ENCODE measurements around the gene ATP6V0C.

Gene ATP6V0C

DNA sequence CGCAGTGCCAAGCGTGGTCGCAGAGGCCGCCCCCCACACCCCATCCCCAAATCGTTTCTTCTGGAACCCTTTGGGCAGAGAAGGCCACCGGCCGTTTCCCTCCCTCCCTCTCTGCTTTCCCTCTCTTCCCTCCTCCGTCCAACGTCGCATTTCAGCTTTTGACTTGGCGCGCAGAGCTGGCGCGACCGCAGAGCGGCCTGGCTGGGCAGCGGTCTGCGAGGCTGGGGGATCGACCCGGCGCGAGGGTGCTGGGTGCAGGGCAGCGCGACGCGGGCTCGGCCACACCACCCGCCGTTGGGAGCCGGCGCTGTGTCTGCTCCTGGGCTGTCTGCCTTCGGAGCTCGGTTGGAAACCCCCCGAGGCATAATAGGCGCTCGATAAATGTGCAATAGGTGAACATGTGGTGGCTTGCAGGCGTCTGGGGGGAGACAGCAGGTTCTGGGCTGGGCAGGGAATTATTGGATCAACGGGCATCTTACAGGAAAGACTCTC lies 45.5 kb upstream of the ATP6V0C start:
- ChIA-PET CTCF (interaction anchor here (0.8 kb wide), 1 partner anchor 33 kb away, joined by 7 read pairs; no protein-coding TSS in a partner anchor), POLR2A (ENCODE audit: low non-redundant PET) (interaction anchor here (0.6 kb wide), 1 partner anchor 52 kb away, joined by 3 read pairs; no protein-coding TSS in a partner anchor)
- H3K27ac ChIP-seq, result peak overlapping the region; percentile 91
- TF ChIP-seq CTCF (conservative IDR thresholded peaks at IDR 0.05; ENCODE audit: low read depth), result no peak
- peak; percentile 81 for DNase-seq (ENCODE audit: low spot score)

- DNase-seq (ENCODE audit: low spot score), result no peak
- POLR2A ChIA-PET (ENCODE audit: low non-redundant PET), result interaction anchor here (0.5 to 0.6 kb wide), 2 partner anchors 33 to 52 kb away, joined by 3 to 4 read pairs; no protein-coding TSS in a partner anchor
- CTCF ChIA-PET, result interaction anchor here (0.5 to 0.9 kb wide), 4 partner anchors 21 to 819 kb away, joined by 3 to 7 read pairs (median 3); no protein-coding TSS in a partner anchor
- TF ChIP-seq CTCF (conservative IDR thresholded peaks at IDR 0.05; ENCODE audit: low read depth), result no peak
- H3K27ac ChIP-seq, result peak overlapping the region; percentile 91
These were observed 44.9 kb upstream of the ATP6V0C start for GRCh38 chr16:2468725-2469398.

DNA sequence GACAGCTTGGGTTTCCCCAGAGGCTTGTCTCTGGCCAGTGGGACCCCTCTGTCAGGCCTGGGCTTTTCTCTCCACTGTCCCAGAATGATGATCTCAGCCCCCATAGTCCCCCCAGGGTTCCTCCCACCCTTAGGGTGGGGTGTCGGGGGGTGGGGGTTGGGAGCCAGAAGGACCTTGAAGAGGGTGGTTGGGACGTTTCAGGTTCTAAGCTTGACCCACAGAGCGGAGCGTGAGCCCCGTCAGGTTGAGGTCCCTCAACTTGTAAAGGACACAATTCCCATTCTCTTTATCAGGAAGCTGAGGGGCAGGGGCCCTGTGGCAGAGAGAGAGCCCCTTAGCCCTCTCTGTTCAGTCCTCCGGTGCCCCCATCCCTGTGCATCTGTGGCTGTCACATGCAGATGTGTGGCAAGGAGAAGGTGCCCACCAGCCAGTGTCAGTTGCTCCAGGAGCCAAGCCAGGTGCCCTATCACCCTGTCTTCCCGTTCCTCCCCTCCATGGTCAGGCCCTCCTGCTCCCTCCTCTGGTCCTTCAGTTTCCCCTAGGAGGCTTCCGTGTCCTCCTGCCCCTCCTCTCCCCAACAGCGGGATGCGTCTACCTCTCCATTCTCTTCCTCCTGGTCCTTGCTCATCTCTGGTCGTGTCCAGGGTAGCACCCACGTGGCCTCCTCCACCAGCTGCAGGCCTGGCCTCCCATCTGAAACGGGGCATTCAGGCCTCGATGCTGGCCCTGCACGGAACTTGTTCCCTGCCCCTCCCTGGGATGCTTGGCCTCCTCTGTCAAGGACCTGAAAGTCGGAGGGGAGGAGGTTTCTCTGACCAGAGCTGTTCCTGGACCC lies 44.1 kb upstream of the ATP6V0C start:
- no peak for DNase-seq (ENCODE audit: low spot score)
- TF ChIP-seq CTCF (conservative IDR thresholded peaks at IDR 0.05; ENCODE audit: low read depth), result no peak
- CTCF ChIA-PET, result interaction anchor here (0.6 to 1.0 kb wide), 4 partner anchors 12 to 31 kb away, joined by 3 read pairs; no protein-coding TSS in a partner anchor
- POLR2A ChIA-PET (ENCODE audit: low non-redundant PET), result interaction anchor here (0.5 to 0.6 kb wide), 2 partner anchors 34 to 187 kb away, joined by 3 to 4 read pairs; no protein-coding TSS in a partner anchor
- H3K27ac ChIP-seq, result peak overlapping the region; percentile 91

GRCh38 chr16:2470234-2470601 lies 43.5 kb upstream of the ATP6V0C start:
- TF ChIP-seq CTCF (conservative IDR thresholded peaks at IDR 0.05; ENCODE audit: low read depth), result no peak
- peak overlapping the region; percentile 91 for H3K27ac ChIP-seq
- CTCF ChIA-PET, result interaction anchor here (0.6 to 1.0 kb wide), 2 partner anchors 13 to 30 kb away, joined by 3 read pairs; no protein-coding TSS in a partner anchor
- no peak for DNase-seq (ENCODE audit: low spot score)
- POLR2A ChIA-PET (ENCODE audit: low non-redundant PET), result no interaction called here

DNA sequence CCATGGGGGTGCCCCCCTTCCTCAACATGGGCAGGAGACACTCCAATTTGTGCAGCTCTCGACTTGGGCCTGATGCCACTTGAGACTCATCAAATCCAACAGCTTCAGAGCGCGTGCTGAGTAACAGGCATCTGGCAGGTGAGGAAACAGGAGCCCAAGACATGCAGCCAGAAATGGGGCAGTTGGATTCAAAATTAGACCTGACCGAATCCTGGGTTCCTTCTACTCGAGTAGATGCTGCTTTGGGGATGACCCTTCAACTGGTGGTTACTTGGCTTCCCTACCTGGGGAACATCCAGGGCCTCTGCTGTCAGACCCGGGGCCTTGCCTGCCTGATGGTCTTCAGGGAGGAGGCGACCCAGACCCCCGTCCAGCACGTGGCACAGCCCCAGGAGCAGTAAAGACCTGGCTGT lies 43.1 kb upstream of the ATP6V0C start:
- no peak for TF ChIP-seq CTCF (conservative IDR thresholded peaks at IDR 0.05; ENCODE audit: low read depth)
- peak overlapping the region; percentile 91 for H3K27ac ChIP-seq
- ChIA-PET CTCF (interaction anchor here (0.6 to 1.0 kb wide), 3 partner anchors 13 to 31 kb away, joined by 3 to 5 read pairs (median 3); no protein-coding TSS in a partner anchor), POLR2A (ENCODE audit: low non-redundant PET) (no interaction called here)
- no peak for DNase-seq (ENCODE audit: low spot score)
